LNCAP (cell line): Measurements from ENCODE around the gene BCL2.

Experiments used
- TF ChIP-seq, protein P1 (sequence below): fragments of 450-650 bp; IDR thresholded peaks from 2 replicates; pipeline ENCODE4 v1.5.1; 2017; ENCODE audit warnings: mild to moderate bottlenecking

BCL2 gene

DNA sequence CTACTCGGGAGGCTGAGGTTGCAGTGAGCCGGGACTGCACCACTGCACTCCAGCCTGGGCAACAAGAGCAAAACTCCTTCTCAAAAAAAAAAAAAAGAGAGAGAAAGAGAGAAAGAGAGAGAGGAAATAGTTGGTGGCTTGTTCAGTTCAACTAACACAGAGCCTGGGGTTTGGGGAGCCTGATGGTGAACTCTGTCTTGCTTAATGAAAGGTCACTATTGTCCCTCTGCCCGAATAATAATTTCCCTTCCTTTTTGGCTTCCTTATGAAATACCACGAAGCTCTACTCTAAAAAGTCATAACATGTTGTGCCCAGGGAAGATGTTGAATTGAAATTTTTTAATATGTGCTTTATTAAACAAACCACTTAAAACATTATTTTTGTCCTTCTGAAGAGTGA is 17.3 kb downstream of the BCL2 start:
- TF ChIP-seq, protein P1, sequence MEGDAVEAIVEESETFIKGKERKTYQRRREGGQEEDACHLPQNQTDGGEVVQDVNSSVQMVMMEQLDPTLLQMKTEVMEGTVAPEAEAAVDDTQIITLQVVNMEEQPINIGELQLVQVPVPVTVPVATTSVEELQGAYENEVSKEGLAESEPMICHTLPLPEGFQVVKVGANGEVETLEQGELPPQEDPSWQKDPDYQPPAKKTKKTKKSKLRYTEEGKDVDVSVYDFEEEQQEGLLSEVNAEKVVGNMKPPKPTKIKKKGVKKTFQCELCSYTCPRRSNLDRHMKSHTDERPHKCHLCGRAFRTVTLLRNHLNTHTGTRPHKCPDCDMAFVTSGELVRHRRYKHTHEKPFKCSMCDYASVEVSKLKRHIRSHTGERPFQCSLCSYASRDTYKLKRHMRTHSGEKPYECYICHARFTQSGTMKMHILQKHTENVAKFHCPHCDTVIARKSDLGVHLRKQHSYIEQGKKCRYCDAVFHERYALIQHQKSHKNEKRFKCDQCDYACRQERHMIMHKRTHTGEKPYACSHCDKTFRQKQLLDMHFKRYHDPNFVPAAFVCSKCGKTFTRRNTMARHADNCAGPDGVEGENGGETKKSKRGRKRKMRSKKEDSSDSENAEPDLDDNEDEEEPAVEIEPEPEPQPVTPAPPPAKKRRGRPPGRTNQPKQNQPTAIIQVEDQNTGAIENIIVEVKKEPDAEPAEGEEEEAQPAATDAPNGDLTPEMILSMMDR: no peak

DNA sequence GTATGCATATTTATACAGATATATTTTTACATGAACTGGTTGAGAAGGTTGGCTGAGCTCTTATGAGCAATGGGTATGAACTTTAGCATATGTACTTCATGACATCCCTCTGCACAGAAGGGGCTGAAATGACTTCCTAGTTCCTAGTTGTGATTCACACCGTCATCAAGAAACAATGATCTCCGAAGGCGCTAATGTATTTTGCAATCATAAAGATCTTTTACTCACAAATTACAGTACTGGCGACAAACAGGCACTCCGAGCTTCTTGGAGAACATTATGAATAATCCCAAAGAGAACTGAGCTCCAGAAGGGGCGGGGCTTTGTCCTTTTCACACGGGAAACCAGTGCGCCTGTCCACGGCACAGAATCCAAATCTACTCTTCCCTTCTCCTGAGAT is 18.1 kb downstream of the BCL2 start:
- TF ChIP-seq, protein P1: no peak

GRCh38 chr18:63299837-63300745 is 19.5 kb downstream of the BCL2 start:
- TF ChIP-seq, protein P1: no peak

DNA sequence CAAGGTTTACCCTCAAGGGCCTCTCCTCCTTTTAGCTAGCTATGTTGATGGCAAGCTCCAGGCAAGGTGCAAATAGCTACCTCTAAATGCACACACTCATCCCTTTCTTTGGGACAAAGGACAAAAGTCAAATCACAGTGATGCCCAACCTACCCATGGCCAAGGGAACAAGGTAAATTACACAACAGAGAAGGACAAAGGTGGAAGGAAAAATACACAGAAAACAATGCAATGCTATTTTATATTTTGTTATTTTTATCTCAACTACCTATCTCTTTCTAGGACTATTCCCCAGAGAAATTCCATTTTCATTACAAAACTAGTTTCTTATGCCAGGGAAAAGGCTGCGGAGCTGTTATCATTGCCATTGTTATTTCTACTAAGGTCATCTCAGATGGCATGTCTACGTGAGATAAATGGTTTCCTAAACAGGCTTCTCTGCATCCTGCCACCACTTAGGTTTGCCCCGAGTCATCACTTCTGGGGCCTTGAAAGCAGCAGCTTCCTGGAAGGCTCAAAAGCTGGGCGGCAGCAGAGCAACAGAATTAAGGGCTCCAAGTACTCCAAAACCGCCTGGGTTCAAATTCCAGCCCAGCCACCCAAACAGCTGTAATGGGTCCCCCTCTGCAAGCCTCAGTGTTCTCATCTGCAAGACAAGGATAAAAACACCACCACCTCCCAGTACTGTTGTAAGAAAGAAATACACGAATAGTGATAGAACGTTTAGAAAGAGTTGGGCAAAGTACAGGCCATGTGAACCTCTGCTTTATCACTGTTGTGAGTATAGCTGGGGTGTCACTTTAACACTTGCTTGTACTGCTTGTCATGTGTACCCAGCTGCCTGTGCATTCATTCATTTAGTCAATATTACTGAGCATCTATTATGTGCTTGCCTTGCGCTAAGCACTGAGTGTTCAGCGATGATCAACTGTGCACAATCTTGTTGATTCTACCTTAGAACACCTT is 20.9 kb downstream of the BCL2 start:
- TF ChIP-seq, protein P1: no peak

- TF ChIP-seq, protein P1: no peak
Measured at GRCh38 chr18:63297687-63298399, 21.7 kb downstream of the BCL2 start.

DNA sequence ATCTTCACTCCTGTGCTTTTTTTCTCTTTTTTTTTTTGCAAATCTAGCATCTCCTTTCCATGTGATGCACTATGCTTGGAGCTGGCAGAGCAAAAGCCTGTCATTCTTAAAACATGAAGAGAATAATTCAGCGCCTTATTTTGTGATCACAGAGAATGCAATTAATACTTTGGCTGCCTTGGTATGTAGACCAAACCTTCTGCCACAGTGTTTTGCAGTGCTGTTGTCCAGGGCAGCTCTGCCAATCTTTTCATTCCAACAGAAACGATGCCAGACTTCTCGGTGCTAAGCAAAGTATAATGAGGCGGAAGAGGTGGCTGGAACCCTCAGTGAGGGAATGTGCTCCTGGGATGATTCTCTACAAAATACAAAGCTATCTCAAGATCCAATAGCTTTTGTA is 25.6 kb downstream of the BCL2 start:
- TF ChIP-seq, protein P1: no peak
